Fibroblast of lung (primary cell): Measurements from ENCODE around the gene IRF2BPL.

ENCODE experiments used
- EZH2 ChIP-seq: IDR thresholded peaks from 2 replicates; pipeline ENCODE4 v1.5.1; 2012; ENCODE audit warnings: low read length, control low read depth, mild to moderate bottlenecking; ENCODE audit errors: missing control alignments
- TF ChIP-seq, protein P1 (sequence below), 2 donors: IDR thresholded peaks in 1 of 2; conservative IDR thresholded peaks in 1 of 2; 1 replicate in 1 of 2; 2 replicates in 1 of 2; pipeline ENCODE4 v1.5.1; 2011 to 2012; ENCODE audit warnings: low read length in 2 of 2, control low read depth in 1 of 2, inconsistent platforms in 1 of 2, low read depth in 1 of 2, mild to moderate bottlenecking in 1 of 2

GRCh38 chr14:76984787-76985375 lies 43.6 kb downstream of the IRF2BPL start:
- TF ChIP-seq, protein P1, sequence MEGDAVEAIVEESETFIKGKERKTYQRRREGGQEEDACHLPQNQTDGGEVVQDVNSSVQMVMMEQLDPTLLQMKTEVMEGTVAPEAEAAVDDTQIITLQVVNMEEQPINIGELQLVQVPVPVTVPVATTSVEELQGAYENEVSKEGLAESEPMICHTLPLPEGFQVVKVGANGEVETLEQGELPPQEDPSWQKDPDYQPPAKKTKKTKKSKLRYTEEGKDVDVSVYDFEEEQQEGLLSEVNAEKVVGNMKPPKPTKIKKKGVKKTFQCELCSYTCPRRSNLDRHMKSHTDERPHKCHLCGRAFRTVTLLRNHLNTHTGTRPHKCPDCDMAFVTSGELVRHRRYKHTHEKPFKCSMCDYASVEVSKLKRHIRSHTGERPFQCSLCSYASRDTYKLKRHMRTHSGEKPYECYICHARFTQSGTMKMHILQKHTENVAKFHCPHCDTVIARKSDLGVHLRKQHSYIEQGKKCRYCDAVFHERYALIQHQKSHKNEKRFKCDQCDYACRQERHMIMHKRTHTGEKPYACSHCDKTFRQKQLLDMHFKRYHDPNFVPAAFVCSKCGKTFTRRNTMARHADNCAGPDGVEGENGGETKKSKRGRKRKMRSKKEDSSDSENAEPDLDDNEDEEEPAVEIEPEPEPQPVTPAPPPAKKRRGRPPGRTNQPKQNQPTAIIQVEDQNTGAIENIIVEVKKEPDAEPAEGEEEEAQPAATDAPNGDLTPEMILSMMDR (conservative IDR thresholded peaks at IDR 0.05 in 1 of 2, IDR thresholded peaks at IDR 0.05 in 1 of 2; ENCODE audit: low read depth in 1 of 2, low read length in 2 of 2), result no peak
- TF ChIP-seq EZH2, result no peak
